ENCODE measurements around the gene TRH.
"Not testable (repeated sequence)": the region's sequence is repeated elsewhere in the genome, so short reads cannot be mapped to it uniquely, and the experiment has no call there.

TRH gene

DNA sequence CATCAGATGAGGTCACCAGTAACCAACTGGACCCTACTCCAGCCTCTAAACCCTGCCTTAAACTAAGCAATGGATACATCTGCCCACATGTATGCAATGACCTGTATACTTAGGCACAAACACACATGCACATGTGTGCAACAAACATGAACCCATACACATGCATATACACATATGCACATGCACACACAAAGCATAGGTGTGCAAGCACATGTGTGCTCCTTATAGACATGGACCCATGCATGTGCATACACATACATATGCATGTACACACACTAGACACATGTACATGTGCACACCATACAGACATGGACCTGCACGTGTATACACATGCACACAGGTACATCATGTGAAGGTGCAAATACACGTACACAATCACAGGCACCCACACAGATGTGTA is 8.6 kb upstream of the TRH start:
- DNase-seq = no peak
- no peak for ATAC-seq

GRCh38 chr3:129966876-129967275 is 7.6 kb upstream of the TRH start:
- DNase-seq = no peak
- ATAC-seq = no peak

GRCh38 chr3:129967761-129968160 is 6.8 kb upstream of the TRH start:
- DNase-seq (no peak), ATAC-seq (no peak)

GRCh38 chr3:129971351-129972052 is 3.0 kb upstream of the TRH start:
- no peak for DNase-seq
- ATAC-seq = no peak

GRCh38 chr3:129972301-129972700 is 2.2 kb upstream of the TRH start:
- no peak for ATAC-seq
- no peak for DNase-seq

DNA sequence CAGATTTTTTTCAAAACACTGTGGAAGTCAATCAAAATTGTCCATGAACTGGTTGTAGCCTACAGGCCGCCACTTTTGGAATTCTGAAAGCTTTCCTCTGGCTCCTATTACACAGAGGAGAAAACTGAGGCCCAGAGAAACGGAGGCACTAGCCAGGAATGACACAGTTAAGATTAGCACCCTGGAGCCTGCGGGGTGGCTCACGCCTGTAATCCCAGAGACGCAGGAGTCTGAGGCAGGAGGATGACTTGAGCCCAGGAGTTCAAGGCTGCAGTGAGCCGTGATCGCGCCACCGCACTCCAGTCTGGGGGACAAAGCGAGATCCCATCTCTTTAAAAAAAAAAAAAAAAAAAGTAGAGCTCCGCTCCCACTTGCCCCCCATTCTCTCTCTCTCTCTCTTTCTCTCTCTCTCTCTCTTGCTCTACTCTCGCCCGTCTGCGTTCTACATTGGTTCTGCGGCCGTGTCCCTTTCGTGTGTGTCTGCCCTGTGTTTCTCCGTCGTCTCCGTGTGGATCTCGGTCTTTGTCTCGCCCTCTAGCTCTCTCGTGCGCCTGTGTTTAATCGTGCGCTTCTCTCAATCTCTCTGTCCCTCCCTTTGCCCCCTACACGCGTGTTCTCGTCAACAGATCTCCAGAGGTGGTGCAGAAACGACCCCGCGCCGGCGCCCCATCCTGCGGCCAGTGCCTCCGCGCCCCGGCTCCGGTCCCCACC is 512 bp upstream of the TRH start:
- no peak for DNase-seq
- ATAC-seq = no peak

GRCh38 chr3:129974833-129975704 is 549 bp downstream of the TRH start:
- peak; percentile 24 for DNase-seq
- no peak for ATAC-seq

- ATAC-seq (peak; percentile 7), DNase-seq (no peak)
Observed at GRCh38 chr3:129975705-129976048, 1.2 kb downstream of the TRH start.

- DNase-seq (no peak), ATAC-seq (no peak)
Observed at GRCh38 chr3:129976286-129976685, 1.8 kb downstream of the TRH start.

DNA sequence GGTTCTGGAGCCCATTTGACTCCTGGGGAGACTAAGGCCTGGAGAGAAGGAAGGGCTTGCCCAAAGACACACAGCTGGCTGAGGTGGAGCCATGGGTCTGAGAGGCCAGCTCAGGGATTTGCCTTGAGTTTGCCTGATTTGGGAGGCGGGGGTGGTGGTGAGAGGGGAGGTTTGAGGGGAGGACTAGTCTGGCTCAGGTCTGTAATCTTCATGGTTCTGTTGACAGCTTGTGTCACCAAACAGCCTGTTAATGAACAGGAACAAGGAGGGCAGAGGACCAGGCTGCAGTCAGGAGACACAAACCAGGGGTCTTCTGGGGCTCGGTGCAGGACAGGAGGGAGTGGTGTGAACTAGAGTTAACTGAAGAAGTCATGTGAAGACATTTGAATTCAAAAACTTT is 3.6 kb downstream of the TRH start:
- ATAC-seq (no peak), DNase-seq (no peak)

GRCh38 chr3:129979905-129980304 is 5.4 kb downstream of the TRH start:
- DNase-seq = no peak
- no peak for ATAC-seq

DNA sequence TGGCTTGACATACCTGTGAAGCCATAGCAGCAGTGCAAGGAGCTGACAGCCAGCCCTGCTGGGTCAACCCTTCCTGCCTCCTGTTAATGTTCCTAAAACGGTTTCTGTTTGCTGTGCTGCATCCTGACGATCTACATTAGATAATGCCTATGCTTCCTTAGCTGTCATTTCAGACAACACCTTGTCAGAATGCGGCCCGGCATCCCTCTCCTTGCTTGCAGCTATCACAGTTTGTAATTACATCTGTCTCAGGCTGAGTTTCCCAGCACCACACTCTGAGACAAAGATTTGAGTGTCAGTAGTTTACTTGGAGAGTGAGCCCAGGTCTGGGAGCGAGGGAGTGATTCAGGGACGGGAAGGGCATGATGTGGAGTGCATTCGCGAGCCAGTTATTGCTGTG is 9.0 kb downstream of the TRH start:
- DNase-seq (no peak), ATAC-seq (no peak)

DNA sequence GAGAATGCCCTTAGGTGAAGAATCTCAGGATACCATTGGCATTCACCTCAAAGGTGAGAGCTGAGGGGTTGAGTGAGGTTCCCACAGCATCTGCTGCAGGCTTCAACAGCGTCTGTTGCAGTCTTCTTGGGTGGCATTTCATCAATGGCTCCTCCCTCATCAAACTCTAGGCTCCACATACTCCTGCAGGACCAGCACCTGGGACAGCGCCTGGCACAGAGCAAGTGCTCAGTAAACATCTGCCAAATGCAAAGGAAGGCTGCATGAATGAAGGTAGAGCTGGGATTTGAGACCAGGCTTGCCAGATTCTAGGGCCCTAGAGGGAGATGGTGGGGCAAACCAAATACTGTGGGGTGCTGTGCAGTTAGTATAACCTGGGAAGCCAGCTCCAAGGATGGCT is 9.6 kb downstream of the TRH start:
- DNase-seq (no peak), ATAC-seq (no peak)

DNA sequence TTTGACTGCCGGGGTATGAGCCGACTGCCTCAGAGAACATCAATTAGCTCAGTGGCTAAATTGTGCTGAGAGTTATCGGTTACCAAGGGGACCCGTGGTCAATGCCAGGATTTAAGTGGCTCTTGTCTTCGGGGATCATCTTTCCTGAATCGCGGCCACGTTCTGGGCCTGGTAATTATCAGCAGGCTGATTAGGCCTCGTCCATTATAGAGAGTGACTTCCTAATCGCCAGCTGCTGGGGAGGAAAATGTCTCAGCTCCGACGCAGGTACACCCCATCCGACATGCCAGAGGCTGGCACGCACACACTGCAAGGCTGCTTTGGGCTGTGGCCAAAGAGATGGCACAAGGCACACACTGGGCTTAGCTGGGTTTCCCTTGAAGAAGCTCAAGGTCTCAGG is 10.6 kb downstream of the TRH start:
- DNase-seq = no peak

GRCh38 chr3:129988429-129988828 is 13.9 kb downstream of the TRH start:
- DNase-seq = no peak

More for the DNA sequence above, 10.6 kb downstream of the TRH start:
- no peak for ATAC-seq

GRCh38 chr3:129989414-129989813 is 14.9 kb downstream of the TRH start:
- ATAC-seq (no peak), DNase-seq (no peak)

More at GRCh38 chr3:129988429-129988828, 13.9 kb downstream of the TRH start:
- no peak for ATAC-seq

GRCh38 chr3:129992781-129993180 is 18.3 kb downstream of the TRH start:
- ATAC-seq (no peak), DNase-seq (no peak)

- no peak for ATAC-seq
Observed at GRCh38 chr3:129994883-129995559, 20.5 kb downstream of the TRH start.

DNA sequence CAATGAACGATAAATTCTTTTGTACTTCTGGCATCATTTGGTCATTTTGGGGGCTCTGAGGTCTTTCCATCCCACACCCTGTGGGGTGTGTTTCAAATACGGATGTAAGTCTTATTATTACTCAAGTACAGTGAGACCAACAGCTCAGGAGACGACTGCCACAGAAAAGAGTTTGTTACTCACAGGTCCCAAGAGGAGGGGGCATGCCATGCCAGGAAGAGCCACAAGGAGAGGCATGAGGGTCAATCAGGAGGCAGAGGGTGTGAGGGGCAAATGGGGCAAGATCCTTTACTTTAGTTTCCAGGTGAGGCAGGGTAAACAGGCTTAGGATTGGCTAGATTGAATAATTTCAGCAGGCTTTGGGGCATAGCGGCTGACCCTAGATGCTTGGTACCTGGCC is 21.6 kb downstream of the TRH start:
- DNase-seq (no peak), ATAC-seq (no peak)

More at GRCh38 chr3:129994883-129995559, 20.5 kb downstream of the TRH start:
- no peak for DNase-seq

- not testable (repeated sequence) for ATAC-seq, DNase-seq
Observed at GRCh38 chr3:129999176-129999575, 24.7 kb downstream of the TRH start.

DNA sequence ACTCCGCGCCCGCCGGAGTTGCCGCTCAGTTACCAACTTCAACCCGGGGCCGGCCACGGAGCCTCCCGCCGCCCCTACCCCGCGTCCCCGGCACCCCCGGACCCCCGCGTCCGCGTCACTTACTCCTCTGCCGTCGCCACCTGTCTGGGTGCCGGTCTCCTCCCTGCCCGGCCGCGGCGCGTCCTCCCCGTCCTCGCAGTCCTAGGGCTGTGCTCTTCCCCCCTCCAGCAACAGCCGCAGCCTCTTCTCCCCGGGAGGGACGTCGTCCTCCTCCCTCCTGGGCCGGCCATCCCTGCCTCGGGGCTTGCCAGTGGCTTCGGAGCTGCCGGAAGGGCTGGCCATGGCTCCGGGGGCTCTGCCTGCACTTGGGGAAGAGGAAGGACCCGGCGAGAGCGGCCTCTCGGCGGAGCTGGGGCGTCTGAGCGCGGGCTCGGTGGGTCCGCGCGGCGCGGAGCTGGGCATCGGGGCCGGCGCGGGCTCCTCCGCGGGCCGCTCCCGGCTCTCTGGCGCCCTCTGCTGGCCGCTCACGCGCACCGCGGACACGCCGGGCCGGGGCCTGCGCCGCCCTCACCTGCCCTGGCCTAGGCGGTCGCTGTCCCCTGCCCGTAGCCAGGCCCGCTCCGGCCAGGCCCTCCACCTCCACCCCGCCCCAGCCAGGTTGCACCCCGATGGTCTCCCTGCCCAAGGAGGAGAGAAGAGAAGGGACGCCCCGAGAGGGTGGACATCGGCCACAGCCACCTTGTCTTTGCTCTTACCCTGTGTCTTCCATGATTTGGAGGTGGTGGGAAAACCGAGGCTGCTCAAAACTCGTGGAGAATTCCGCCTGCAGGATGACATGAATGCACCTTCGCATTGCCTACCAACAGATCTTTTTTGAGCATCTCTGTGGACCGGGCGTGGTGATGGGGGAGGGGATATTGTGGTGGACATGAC is 28.4 kb downstream of the TRH start:
- DNase-seq = peak; percentile 79
- ATAC-seq = peak; percentile 46

Data from stimulated activated naive CD8-positive, alpha-beta T cell treated with anti-CD3 and anti-CD28 coated beads, Interleukin-15, Interleukin-2, amounts not matched to agents 100 U/mL and 50 U/mL, for 24 hours (primary cell).